Hematopoietic multipotent progenitor cell treated with erythropoietin and hydrocortisone succinate and interleukin-3 and kit ligand, for 17 days (in vitro differentiated cells): Measurements from ENCODE around the gene C7orf33.
A peak's percentile ranks its signal among the peaks of the same experiment; 100 is the strongest.
"Not testable (repeated sequence)": the region's sequence is repeated elsewhere in the genome, so short reads cannot be mapped to it uniquely, and the experiment has no call there.

Experiments
- DNase-seq: peaks from one replicate; pipeline ENCODE4 v3.0.0-alpha.2; 2015; ENCODE audit warnings: low spot score

The C7orf33 gene

GRCh38 chr7:148590471-148590870 is at the start of gene C7orf33:
Gene C7orf33 (plus strand): TSS chr7:148590766. CDS start chr7:148590926, 160 bp downstream.
- no peak for DNase-seq

GRCh38 chr7:148541891-148542504 is 48.6 kb upstream of the C7orf33 start:
- no peak for DNase-seq

GRCh38 chr7:148543302-148543701 is 47.3 kb upstream of the C7orf33 start:
- no peak for DNase-seq

- no peak for DNase-seq
These were observed 45.4 kb upstream of the C7orf33 start for GRCh38 chr7:148545172-148545571.

GRCh38 chr7:148545932-148546331 is 44.6 kb upstream of the C7orf33 start:
- DNase-seq, result no peak

- no peak for DNase-seq
These were observed 43.7 kb upstream of the C7orf33 start for GRCh38 chr7:148546857-148547256.

GRCh38 chr7:148547951-148548350 is 42.6 kb upstream of the C7orf33 start:
- DNase-seq, result no peak

- DNase-seq, result no peak
These were observed 36.6 kb upstream of the C7orf33 start for GRCh38 chr7:148553979-148554378.

- no peak for DNase-seq
These were observed 33.7 kb upstream of the C7orf33 start for GRCh38 chr7:148556892-148557291.

GRCh38 chr7:148558914-148559313 is 31.7 kb upstream of the C7orf33 start:
- no peak for DNase-seq

- no peak for DNase-seq
These were observed 29.5 kb upstream of the C7orf33 start for GRCh38 chr7:148561099-148561498.

GRCh38 chr7:148563583-148564274 is 26.8 kb upstream of the C7orf33 start:
- DNase-seq, result no peak

- not testable (repeated sequence) for DNase-seq
These were observed 26.2 kb upstream of the C7orf33 start for GRCh38 chr7:148564275-148564951.

- DNase-seq, result no peak
These were observed 23.8 kb upstream of the C7orf33 start for GRCh38 chr7:148566736-148567135.

GRCh38 chr7:148567524-148567923 is 23.0 kb upstream of the C7orf33 start:
- no peak for DNase-seq

GRCh38 chr7:148570510-148570909 is 20.1 kb upstream of the C7orf33 start:
- DNase-seq, result no peak

GRCh38 chr7:148570973-148571372 is 19.6 kb upstream of the C7orf33 start:
- DNase-seq, result not testable (repeated sequence)

- DNase-seq, result no peak
These were observed 19.2 kb upstream of the C7orf33 start for GRCh38 chr7:148571381-148571780.

- DNase-seq, result no peak
These were observed 18.5 kb upstream of the C7orf33 start for GRCh38 chr7:148572067-148572522.

- DNase-seq, result not testable (repeated sequence)
These were observed 17.0 kb upstream of the C7orf33 start for GRCh38 chr7:148573581-148573980.

- DNase-seq, result peak; percentile 61
These were observed 14.7 kb upstream of the C7orf33 start for GRCh38 chr7:148575640-148576411.

GRCh38 chr7:148579366-148579765 is 11.2 kb upstream of the C7orf33 start:
- DNase-seq, result no peak
